Astrocyte (in vitro differentiated cells and primary cell): ENCODE measurements around the gene BMPR2. TPM values are rescaled to one million over a fixed set of nuclear protein-coding genes. Genes with fewer than 3 reads are reported as not detected.

Experiments
- DNase-seq: peaks from one replicate; pipeline ENCODE4 v3.0.0-alpha.2; 2010; ENCODE audit warnings: low read depth
- FAIRE-seq: peaks from 2 replicates; lab custom pipeline; 2011; peaks lifted over from hg19 to GRCh38; lab: Jason Lieb, UNC
- H2AFZ ChIP-seq: 2 replicates; pipeline ENCODE4 v1.6.0; 2012; ENCODE audit warnings: low read depth, low read length, inconsistent platforms
- H3K27ac ChIP-seq: 2 replicates; pipeline ENCODE4 v1.5.1; 2011; ENCODE audit warnings: low read depth, low read length, inconsistent platforms
- H3K27me3 ChIP-seq: 2 replicates; pipeline ENCODE4 v1.6.0; 2011; ENCODE audit warnings: low read length, inconsistent platforms; ENCODE audit not compliant: insufficient read depth
- H3K36me3 ChIP-seq: 2 replicates; pipeline ENCODE4 v1.5.1; 2011; ENCODE audit warnings: low read length, inconsistent platforms; ENCODE audit not compliant: insufficient read depth
- H3K4me1 ChIP-seq: 2 replicates; pipeline ENCODE4 v1.5.1; 2011; ENCODE audit warnings: low read length, inconsistent platforms; ENCODE audit not compliant: insufficient read depth
- H3K4me2 ChIP-seq: 2 replicates; pipeline ENCODE4 v1.6.0; 2012; ENCODE audit warnings: low read length, inconsistent platforms
- H3K4me3 ChIP-seq: 2 replicates; pipeline ENCODE4 v1.5.1; 2011; ENCODE audit warnings: low read depth, mild to moderate bottlenecking, low read length, inconsistent platforms; ENCODE audit not compliant: insufficient read depth
- H3K79me2 ChIP-seq: 2 replicates; pipeline ENCODE4 v1.6.0; 2012; ENCODE audit warnings: mild to moderate bottlenecking, low read length, inconsistent platforms; ENCODE audit not compliant: insufficient read depth
- H3K9ac ChIP-seq: 2 replicates; pipeline ENCODE4 v1.6.0; 2012; ENCODE audit warnings: mild to moderate bottlenecking, low read length, inconsistent platforms
- H3K9me3 ChIP-seq: 2 replicates; pipeline ENCODE4 v1.5.1; 2012; ENCODE audit warnings: low read depth, mild to moderate bottlenecking, low read length, inconsistent platforms; ENCODE audit not compliant: insufficient read depth
- H4K20me1 ChIP-seq: 2 replicates; pipeline ENCODE4 v1.6.0; 2012; ENCODE audit warnings: low read length, inconsistent platforms; ENCODE audit not compliant: insufficient read depth
- H3K27ac Mint-ChIP-seq: one replicate; pipeline ENCODE4 v1.8.0; 2021; ENCODE audit warnings: mild to moderate bottlenecking, mixed read lengths; ENCODE audit not compliant: unreplicated experiment
- H3K27me3 Mint-ChIP-seq: one replicate; pipeline ENCODE4 v1.8.0; 2021; ENCODE audit warnings: low read depth, mixed read lengths; ENCODE audit not compliant: unreplicated experiment
- H3K36me3 Mint-ChIP-seq: one replicate; pipeline ENCODE4 v1.8.0; 2021; ENCODE audit warnings: low read depth, mixed read lengths; ENCODE audit not compliant: unreplicated experiment
- H3K4me1 Mint-ChIP-seq: one replicate; pipeline ENCODE4 v1.8.0; 2021; ENCODE audit warnings: low read depth, mixed read lengths; ENCODE audit not compliant: unreplicated experiment
- H3K4me3 Mint-ChIP-seq: one replicate; pipeline ENCODE4 v1.8.0; 2021; ENCODE audit warnings: mild to moderate bottlenecking, moderate library complexity, mixed read lengths; ENCODE audit not compliant: unreplicated experiment
- H3K9me3 Mint-ChIP-seq: one replicate; pipeline ENCODE4 v1.8.0; 2021; ENCODE audit warnings: mild to moderate bottlenecking, mixed read lengths; ENCODE audit not compliant: unreplicated experiment
- CTCF ChIP-seq: IDR thresholded peaks from 2 replicates; pipeline ENCODE4 v1.5.1; 2011; ENCODE audit warnings: low read depth, mild to moderate bottlenecking, inconsistent platforms, low read length, moderate library complexity; ENCODE audit not compliant: insufficient read depth
- EZH2 ChIP-seq: IDR thresholded peaks from 2 replicates; pipeline ENCODE4 v1.6.1; 2012; ENCODE audit warnings: mild to moderate bottlenecking, low read length, inconsistent platforms; ENCODE audit not compliant: insufficient read depth
- total RNA-seq: library from RNA; stranded (reverse); gene quantifications from 2 replicates; pipeline ENCODE4 v1.2.1, GENCODE V29; 2021

The BMPR2 gene
- total RNA-seq, 1 donor from 2014 or later, result 93.1 TPM

GRCh38 chr2:202610380-202610779, 234.3 kb downstream of the BMPR2 start:
- H3K9me3 Mint-ChIP-seq, result no peaks in the 10 kb centered on the region

GRCh38 chr2:202612145-202612544, 236.0 kb downstream of the BMPR2 start:
- Histone ChIP-seq H3K4me3 (no peak overlapping the region), H4K20me1 (no peaks in the 10 kb centered on the region), H3K27ac (no peak overlapping the region), H3K9ac (no peak overlapping the region), H3K27me3 (no peaks in the 10 kb centered on the region), H3K79me2 (no peaks in the 10 kb centered on the region), H3K9me3 (no peaks in the 10 kb centered on the region), H3K36me3 (no peaks in the 10 kb centered on the region), H3K4me1 (no peaks in the 10 kb centered on the region), H3K4me2 (no peak overlapping the region), H2AFZ (no peak overlapping the region)
- FAIRE-seq (no peak), DNase-seq (no peak)
- Mint-ChIP-seq H3K27ac (no peak overlapping the region), H3K36me3 (no peaks in the 10 kb centered on the region), H3K27me3 (no peaks in the 10 kb centered on the region), H3K9me3 (no peaks in the 10 kb centered on the region), H3K4me1 (peaks cover 12% of the 10 kb centered on the region), H3K4me3 (no peak overlapping the region)
- TF ChIP-seq EZH2 (no peak), CTCF (no peak)

More at GRCh38 chr2:202610380-202610779, 234.3 kb downstream of the BMPR2 start:
- no peak overlapping the region for H3K4me3 ChIP-seq
- no peaks in the 10 kb centered on the region for H3K79me2 ChIP-seq
- no peaks in the 10 kb centered on the region for H3K27me3 ChIP-seq
- no peak overlapping the region for H3K27ac ChIP-seq
- H3K4me2 ChIP-seq, result no peak overlapping the region
- no peaks in the 10 kb centered on the region for H4K20me1 ChIP-seq
- H3K9ac ChIP-seq, result no peak overlapping the region
- DNase-seq (no peak), FAIRE-seq (no peak)
- Mint-ChIP-seq H3K27ac (no peak overlapping the region), H3K27me3 (no peaks in the 10 kb centered on the region), H3K4me1 (peaks cover 12% of the 10 kb centered on the region), H3K4me3 (no peak overlapping the region), H3K36me3 (no peaks in the 10 kb centered on the region)
- no peak overlapping the region for H2AFZ ChIP-seq
- TF ChIP-seq CTCF, result no peak
- TF ChIP-seq EZH2, result no peak
- no peaks in the 10 kb centered on the region for H3K9me3 ChIP-seq
- H3K36me3 ChIP-seq, result no peaks in the 10 kb centered on the region
- H3K4me1 ChIP-seq, result no peaks in the 10 kb centered on the region

- Histone ChIP-seq H3K36me3 (no peaks in the 10 kb centered on the region), H2AFZ (no peak overlapping the region), H3K4me2 (no peak overlapping the region), H3K9me3 (no peaks in the 10 kb centered on the region), H3K9ac (no peak overlapping the region), H3K27me3 (no peaks in the 10 kb centered on the region), H3K79me2 (no peaks in the 10 kb centered on the region), H3K4me1 (no peaks in the 10 kb centered on the region), H3K4me3 (no peak overlapping the region), H4K20me1 (no peaks in the 10 kb centered on the region), H3K27ac (no peak overlapping the region)
- no peaks in the 10 kb centered on the region for H3K9me3 Mint-ChIP-seq
- TF ChIP-seq CTCF, result no peak
- no peak for TF ChIP-seq EZH2
- H3K4me3 Mint-ChIP-seq, result no peak overlapping the region
- H3K27ac Mint-ChIP-seq, result no peak overlapping the region
- H3K4me1 Mint-ChIP-seq, result peaks cover 12% of the 10 kb centered on the region
- DNase-seq (no peak), FAIRE-seq (no peak)
- no peaks in the 10 kb centered on the region for H3K27me3 Mint-ChIP-seq
- no peaks in the 10 kb centered on the region for H3K36me3 Mint-ChIP-seq
Observed at GRCh38 chr2:202613479-202613878, 237.4 kb downstream of the BMPR2 start.
